ENCODE results near the gene WWOX.

The WWOX gene

DNA sequence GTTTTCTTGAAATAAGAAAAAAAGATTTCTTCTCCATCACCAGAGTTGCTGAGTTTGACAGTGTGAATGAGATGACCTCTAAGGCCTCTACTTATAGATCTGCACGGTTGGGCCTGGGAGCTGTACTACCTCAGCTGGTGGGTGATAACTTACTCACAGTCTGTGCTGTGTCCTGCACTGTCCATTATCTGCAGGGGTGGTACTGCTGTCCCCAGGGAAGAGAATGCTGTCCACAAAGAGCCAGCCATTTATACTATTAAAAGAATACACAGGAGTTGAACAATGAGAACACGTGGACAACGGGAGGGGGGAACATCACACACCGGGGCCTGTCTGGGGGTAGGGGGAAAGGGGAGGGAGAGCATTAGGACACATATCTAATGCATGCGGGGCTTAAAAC is 655.3 kb downstream of the WWOX start:
- no peak for DNase-seq

GRCh38 chr16:78755751-78756661 is 656.6 kb downstream of the WWOX start:
- DNase-seq: no peak

GRCh38 chr16:78759596-78759995 is 660.1 kb downstream of the WWOX start:
- DNase-seq: no peak

- no peak for DNase-seq
These were observed 661.2 kb downstream of the WWOX start for GRCh38 chr16:78760611-78761010.

DNA sequence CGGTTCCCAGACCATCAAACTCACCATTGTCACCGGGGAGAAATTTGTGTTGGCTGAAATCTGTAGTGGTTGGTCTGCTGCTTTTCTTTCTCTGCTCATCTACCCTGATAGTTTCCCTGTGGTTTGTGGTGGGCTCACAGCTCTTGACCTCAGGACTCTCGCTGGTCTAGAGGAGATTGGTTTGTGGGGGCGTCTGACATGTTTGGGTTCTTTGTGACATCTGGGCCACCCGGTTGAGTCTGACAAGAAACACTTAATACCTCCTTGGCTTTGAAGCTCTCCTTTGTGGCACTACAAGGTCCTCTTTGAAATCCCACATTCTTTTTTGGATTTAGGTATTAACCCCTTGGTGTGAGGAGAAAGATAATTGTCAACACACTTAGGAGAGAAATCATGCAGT is 662.0 kb downstream of the WWOX start:
- no peak for DNase-seq

DNA sequence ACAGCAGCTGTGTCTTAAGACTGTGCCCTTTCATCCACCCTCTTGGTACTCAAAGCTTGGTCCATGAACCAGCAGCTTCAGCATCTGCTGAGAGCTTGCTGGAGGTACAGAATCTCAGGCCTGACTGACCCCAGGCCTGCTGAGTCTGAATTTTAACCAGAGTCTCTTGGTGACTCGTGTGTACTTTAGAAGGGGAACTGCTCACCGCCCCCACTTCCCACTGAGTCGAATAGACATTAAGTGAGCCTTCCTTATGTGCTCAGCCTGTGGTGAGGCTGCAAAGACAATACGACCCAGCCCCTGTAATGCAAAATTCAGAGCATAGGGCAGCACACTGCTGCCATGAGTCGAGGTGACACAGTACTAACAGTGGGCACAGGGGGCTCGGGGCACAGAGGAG is 662.8 kb downstream of the WWOX start:
- DNase-seq: no peak

- DNase-seq: no peak
These were observed 664.5 kb downstream of the WWOX start for GRCh38 chr16:78763821-78764440.

- DNase-seq: no peak
These were observed 665.0 kb downstream of the WWOX start for GRCh38 chr16:78764478-78764877.

DNA sequence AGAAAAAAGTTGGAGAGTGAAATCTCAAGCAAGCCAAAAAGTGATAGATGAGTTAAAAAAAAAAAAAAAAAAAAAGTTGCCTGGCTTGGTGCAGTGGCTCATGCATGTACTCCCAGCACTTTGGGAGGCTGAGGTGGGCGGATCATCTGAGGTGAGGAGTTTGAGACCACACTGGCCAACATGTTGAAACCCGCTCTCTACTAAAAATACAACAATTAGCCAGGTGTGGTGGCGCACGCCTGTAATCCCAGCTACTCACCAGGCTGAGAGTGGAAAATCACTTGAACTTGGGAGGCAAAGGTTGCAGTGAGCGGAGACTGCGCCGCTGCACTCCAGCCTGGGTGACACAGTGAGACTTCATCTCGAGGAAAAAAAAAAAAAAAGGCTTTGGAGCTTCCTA is 668.8 kb downstream of the WWOX start:
- no peak for DNase-seq

GRCh38 chr16:78768718-78769117 is 669.3 kb downstream of the WWOX start:
- no peak for DNase-seq

DNA sequence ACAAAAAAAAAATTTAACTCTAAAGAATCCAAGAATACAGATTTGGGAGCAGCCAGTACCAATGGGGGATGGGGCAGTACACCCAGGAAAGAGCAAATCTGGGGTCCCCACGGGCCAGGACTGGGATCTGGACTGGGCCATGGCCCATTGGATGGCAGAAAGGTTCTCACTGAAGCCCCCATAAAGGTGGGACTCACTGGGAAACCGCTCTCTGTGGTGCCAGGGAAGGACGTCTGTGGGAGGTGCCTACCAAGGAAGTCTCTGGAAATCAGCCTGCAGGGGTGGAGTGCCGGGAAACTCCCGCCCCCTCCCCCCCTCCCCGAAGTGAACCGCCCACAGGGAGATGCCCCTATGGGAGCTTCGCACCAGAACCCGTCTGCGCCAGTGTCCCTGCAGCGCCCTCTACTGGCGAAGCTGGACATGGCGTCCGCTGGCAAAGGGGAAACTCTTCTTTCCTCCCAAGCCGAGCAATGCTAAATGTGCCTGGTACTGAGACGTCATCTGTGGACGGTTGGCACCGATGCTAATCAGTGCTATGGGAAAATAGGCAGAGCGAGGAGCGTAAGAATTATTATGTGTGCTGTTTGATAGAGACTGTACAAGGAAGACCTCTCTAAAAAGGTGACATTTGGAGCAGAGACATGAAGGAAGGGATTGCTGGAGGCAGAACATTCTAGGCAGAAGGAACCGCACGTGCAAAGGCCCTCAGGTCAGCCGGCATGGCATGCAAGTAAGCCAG is 671.1 kb downstream of the WWOX start:
- DNase-seq: peak; percentile 73

- DNase-seq: no peak
These were observed 673.8 kb downstream of the WWOX start for GRCh38 chr16:78773291-78773702.

- DNase-seq: no peak
These were observed 674.3 kb downstream of the WWOX start for GRCh38 chr16:78773706-78774105.

GRCh38 chr16:78775161-78775561 is 675.7 kb downstream of the WWOX start:
- no peak for DNase-seq

DNA sequence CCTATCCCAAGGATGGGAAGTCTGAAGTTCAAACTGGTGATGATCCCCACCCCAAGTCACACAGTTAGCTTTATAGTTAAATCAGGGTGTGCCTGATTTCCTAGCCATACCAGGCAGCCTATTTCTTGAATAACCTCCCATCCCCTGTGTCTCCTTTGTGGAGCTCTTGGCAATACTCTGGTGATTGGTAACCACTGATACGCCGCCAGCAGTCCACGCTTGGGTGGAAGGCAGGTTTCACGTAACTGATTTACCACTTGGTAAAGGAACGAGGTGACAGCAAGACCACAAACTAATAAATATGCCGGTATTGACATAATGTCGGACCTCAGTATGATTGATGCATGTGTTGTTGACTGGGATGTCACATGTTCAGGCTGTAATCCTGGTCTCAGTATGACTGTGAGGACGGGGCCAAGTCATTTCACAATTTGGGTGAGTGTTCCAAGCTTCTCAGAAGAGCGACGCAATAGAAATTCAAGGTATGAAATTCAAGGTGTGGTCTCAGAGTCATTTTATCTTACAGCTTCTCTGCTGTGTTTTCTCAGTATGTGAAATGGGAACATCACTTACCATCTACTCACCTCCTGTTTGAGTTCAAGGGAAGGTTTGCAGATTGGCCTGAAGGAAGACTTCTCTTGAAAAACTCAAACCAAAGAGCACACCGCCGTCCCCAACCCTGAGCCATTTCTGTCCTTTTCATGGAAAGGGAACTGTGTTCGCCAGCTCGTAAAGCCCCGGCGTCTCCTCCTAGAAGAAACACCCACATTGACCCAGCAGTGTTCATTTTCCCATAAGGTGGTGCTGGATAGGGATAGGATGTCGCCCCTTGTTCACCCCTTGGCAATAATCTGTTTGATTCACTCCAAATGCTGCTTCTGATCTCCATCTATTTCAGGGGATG is 678.9 kb downstream of the WWOX start:
- DNase-seq: no peak

- no peak for DNase-seq
These were observed 681.4 kb downstream of the WWOX start for GRCh38 chr16:78780808-78781207.

DNA sequence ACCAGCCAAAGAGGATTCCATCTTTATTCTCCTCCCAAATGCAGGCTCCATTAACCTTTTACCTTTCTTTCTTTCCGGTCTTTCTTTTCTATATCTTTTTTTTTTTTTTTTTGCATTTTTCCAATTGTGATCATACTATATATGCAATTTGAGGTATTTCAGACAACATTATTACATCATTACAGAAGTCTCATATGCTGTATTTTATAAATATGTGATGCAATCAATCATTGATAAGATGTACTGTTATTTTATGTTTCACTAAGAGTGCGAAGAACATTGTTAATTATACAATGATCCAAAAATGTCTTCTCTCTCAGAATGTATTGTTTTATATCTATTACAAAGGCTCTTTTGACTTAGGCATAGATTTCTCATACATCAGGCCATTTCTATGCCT is 683.1 kb downstream of the WWOX start:
- DNase-seq: no peak

- DNase-seq: no peak
These were observed 684.2 kb downstream of the WWOX start for GRCh38 chr16:78783570-78784079.

DNA sequence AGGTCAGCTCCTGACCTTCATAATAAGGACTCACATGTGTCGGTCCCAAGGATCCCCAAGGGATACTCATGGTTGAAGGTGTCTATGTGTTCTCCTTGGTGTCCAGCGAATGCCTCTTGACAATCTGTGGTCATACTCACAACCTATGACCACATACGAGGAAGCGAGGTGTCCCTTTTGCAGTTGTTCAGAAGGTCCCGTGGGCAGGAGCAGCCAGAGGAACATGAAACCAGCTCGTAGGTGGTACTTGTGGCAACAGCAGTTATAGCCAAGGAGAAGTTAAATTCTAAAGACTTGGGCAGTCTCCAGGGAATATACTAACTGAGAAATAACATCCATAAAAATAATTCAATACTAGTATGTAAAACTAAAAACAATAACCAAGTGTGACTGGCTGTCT is 685.3 kb downstream of the WWOX start:
- DNase-seq: no peak

DNA sequence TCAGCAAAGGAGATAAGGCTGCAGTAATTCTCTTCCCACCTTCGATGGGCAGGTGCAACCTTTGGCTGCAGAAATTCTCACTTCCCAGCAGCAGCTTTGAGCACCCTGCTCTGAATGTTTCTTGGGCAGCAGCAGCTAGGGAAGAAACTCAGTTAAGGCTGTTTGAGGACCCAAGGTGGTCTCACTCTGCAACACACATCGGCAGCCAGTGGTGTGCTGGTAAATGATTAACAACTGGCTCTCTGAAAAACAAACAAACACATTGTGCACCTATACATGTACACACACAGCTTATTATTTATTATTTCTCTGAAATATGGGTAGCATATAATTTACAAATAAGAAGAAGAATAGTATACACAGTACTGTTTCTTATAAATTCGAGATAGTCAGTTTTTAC is 685.8 kb downstream of the WWOX start:
- no peak for DNase-seq

GRCh38 chr16:78786635-78787034 is 687.2 kb downstream of the WWOX start:
- DNase-seq: no peak

GRCh38 chr16:78788276-78788675 is 688.8 kb downstream of the WWOX start:
- DNase-seq: no peak

DNA sequence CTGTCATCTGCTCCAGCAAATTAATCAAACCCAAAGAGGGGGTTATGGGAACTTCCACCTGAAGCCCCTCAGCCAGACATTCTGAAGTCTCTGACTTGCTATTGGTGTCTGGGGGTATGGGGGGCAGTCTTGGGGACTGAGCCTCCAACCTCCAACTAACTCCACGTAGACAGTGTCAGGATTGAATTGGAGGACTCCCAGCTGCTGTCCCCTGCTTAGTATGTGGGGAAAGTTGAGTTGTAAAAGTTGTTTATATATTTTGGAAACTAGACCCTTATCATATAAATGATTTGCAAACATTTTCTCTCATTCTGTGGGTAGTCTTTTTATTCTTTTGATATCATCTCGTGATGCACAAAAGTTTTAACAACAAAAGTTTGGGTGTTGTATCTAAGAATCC is 689.2 kb downstream of the WWOX start:
- DNase-seq: no peak
